ENCODE measurements around the gene RPN2. TPM values are rescaled to one million over a fixed set of nuclear protein-coding genes. Genes with fewer than 3 reads are reported as not detected.

RPN2 gene
- total RNA-seq, 1 experiment from 2014 or later = 220 TPM

DNA sequence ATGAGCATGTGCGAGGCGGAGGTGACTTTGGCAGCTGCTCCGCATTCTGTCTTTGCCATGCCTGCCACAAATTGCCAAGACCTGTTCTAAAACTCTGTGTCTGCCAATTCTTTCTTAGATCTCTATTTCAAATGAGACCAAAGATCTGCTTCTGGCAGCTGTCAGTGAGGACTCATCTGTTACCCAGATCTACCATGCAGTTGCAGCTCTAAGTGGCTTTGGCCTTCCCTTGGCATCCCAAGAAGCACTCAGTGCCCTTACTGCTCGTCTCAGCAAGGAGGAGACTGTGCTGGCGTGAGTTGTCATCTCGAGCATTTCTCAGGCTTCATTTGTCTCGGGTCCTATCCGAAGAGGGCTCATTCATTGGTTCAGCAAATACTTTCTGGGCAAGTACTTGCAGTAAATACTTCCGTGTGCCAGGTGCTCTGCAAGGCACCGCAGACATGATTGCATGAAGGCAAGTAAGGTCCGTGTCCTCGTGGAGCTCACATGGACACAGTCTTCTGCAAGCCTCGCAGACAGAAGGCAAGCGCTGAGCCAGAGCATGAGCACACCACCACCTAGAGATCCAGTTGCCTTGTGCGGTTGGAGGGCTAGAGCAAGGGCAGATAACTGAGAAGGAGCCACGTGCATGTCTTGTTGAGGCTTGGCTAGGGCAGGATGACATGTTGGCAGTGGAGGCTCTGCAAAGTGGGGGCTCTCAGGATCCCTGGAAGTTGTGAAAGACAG is 20.0 kb downstream of the RPN2 start:
- Histone ChIP-seq H3K27ac (ENCODE audit: low read depth, low read length) (no peak overlapping the region), H2AFZ (ENCODE audit: low read depth, low read length, poor library complexity, severe bottlenecking) (no peak overlapping the region), H3K36me3 (ENCODE audit: control insufficient read depth in 1 of 2, insufficient read depth in 2 of 2, low read length in 2 of 2) (peaks cover 32 to 35% of the 10 kb centered on the region in 2 experiments), H3K9me2 (ENCODE audit: insufficient read depth) (no peaks in the 10 kb centered on the region), H4K20me1 (ENCODE audit: insufficient read depth) (peaks cover 6% of the 10 kb centered on the region; the same call in 1 of the 2 replicates), H3K27me3 (ENCODE audit: insufficient read depth, low read length) (no peaks in the 10 kb centered on the region), H3K4me1 (ENCODE audit: control insufficient read depth in 1 of 2, insufficient read depth in 2 of 2, low read length in 2 of 2) (peaks cover 6 to 7% of the 10 kb centered on the region in 2 experiments; a peak in 3 of 4 replicates), H3K9me3 (ENCODE audit: control insufficient read depth in 1 of 2, insufficient read depth in 1 of 2, low read depth in 1 of 2, low read length in 2 of 2) (no peaks in the 10 kb centered on the region), H3K79me2 (ENCODE audit: insufficient read depth, low read length) (peaks cover 89% of the 10 kb centered on the region), H3K4me2 (ENCODE audit: low read length) (no peak overlapping the region), H3K9ac (ENCODE audit: low read length) (no peak overlapping the region), H3K4me3 (replicated peaks in 1 of 2; ENCODE audit: low read depth in 1 of 2, low read length in 2 of 2) (no peak overlapping the region)
- TF ChIP-seq YY1 (IDR thresholded peaks at IDR 0.05; ENCODE audit: extremely low read depth, insufficient replicate concordance, low read depth, low read length) (no peak), CBX3 (IDR thresholded peaks at IDR 0.05; ENCODE audit: low read depth) (no peak), FOSL1 (IDR thresholded peaks at IDR 0.05; ENCODE audit: low read depth) (no peak), ZFX (IDR thresholded peaks at IDR 0.05) (no peak), POLR2AphosphoS5 (IDR thresholded peaks at IDR 0.05; ENCODE audit: low read depth, low read length) (no peak), EGR1 (IDR thresholded peaks at IDR 0.05; ENCODE audit: low read depth) (no peak), TCF7L2 (IDR thresholded peaks at IDR 0.05; ENCODE audit: borderline replicate concordance, extremely low read depth, insufficient read depth, insufficient read length) (no peak), RAD21 (IDR thresholded peaks at IDR 0.05; ENCODE audit: low read depth) (no peak), SIN3A (IDR thresholded peaks at IDR 0.05; ENCODE audit: low read depth) (no peak), CEBPB (IDR thresholded peaks at IDR 0.05; ENCODE audit: low read depth) (no peak), JUND (IDR thresholded peaks at IDR 0.05) (no peak), ELF1 (IDR thresholded peaks at IDR 0.05; ENCODE audit: borderline replicate concordance, low read depth) (no peak)
- TF ChIP-seq, protein P1, sequence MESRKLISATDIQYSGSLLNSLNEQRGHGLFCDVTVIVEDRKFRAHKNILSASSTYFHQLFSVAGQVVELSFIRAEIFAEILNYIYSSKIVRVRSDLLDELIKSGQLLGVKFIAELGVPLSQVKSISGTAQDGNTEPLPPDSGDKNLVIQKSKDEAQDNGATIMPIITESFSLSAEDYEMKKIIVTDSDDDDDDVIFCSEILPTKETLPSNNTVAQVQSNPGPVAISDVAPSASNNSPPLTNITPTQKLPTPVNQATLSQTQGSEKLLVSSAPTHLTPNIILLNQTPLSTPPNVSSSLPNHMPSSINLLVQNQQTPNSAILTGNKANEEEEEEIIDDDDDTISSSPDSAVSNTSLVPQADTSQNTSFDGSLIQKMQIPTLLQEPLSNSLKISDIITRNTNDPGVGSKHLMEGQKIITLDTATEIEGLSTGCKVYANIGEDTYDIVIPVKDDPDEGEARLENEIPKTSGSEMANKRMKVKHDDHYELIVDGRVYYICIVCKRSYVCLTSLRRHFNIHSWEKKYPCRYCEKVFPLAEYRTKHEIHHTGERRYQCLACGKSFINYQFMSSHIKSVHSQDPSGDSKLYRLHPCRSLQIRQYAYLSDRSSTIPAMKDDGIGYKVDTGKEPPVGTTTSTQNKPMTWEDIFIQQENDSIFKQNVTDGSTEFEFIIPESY (IDR thresholded peaks at IDR 0.05; ENCODE audit: extremely low read depth, insufficient replicate concordance, low read length) = no peak
- TF ChIP-seq, protein P2, sequence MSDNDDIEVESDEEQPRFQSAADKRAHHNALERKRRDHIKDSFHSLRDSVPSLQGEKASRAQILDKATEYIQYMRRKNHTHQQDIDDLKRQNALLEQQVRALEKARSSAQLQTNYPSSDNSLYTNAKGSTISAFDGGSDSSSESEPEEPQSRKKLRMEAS (IDR thresholded peaks at IDR 0.05) = no peak
- TF ChIP-seq, protein P3, sequence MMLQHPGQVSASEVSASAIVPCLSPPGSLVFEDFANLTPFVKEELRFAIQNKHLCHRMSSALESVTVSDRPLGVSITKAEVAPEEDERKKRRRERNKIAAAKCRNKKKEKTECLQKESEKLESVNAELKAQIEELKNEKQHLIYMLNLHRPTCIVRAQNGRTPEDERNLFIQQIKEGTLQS (IDR thresholded peaks at IDR 0.05) = no peak
- intact Hi-C loops (cut with micrococcal nuclease) = no loop called here
- ATAC-seq = no peak
- CTCF ChIA-PET = no interaction called here
- no TSS peak for BruUV-seq (replicated peaks)
- RAD21 ChIA-PET (ENCODE audit: low non-redundant PET in 1 of 2, low total read pairs in 2 of 2, uncharacterized antibody in 2 of 2, unreplicated experiment in 2 of 2) = no interaction called here
- DNase-seq (ENCODE audit: low read depth, low spot score) = no peak
- POLR2A ChIA-PET = no interaction called here

Measured in HCT116 (cell line).